Left ventricle myocardium superior (tissue), 1 donor: ENCODE results near the gene AZIN2. TPM values are rescaled to one million over a fixed set of nuclear protein-coding genes. Genes with fewer than 3 reads are reported as not detected.
"Not testable (repeated sequence)": the region's sequence is repeated elsewhere in the genome, so short reads cannot be mapped to it uniquely, and the experiment has no call there.

Source experiments
- ATAC-seq: fragments of 200-7000 bp; cut with Tn5 transposase; one replicate; pipeline ENCODE4 v1.9.1; 2020; ENCODE audit warnings: mild to moderate bottlenecking, moderate library complexity
- DNase-seq: peaks from one replicate; pipeline ENCODE4 v3.0.0-alpha.2; 2020
- intact Hi-C: fragments of 100-400 bp; cut with micrococcal nuclease; formaldehyde crosslinking; loops from one replicate; pipeline ENCODE4 v1.11.0; 2022
- long read RNA-seq: library from polyadenylated mRNA; unstranded; transcript quantifications from one replicate; pipeline ENCODE4 v2.0.0, GENCODE V29; 2021
- total RNA-seq: library from RNA; stranded (reverse); fragmentation: NEBNext Ultra II Directional; extraction: Animal tissue kit (Norgen Biotek cat#: 25700); gene quantifications from one replicate; pipeline ENCODE4 v1.2.1, GENCODE V29; 2021
- donor health status: DM: no; HTN: yes; CAD: no; lungs with severe emphysema.

The AZIN2 gene
- total RNA-seq: 3.3 TPM
- long read RNA-seq, partial matches to known transcripts: 1 of 2 reads
- long read RNA-seq, other reads (novel, unspliced or antisense): 1 of 2 reads

GRCh38 chr1:33080885-33081553, at the start of gene AZIN2:
TSS of gene AZIN2 (plus strand) at chr1:33081153. CDS start at chr1:33082250, 1,097 bp downstream.
- intact Hi-C loops: no loop called here
- peak; percentile 99 for ATAC-seq
- peak; percentile 98 for DNase-seq

GRCh38 chr1:33031506-33031905, 49.4 kb upstream of the AZIN2 start:
- ATAC-seq (no peak), DNase-seq (no peak)
- intact Hi-C loops: no loop called here

GRCh38 chr1:33032126-33032869, 48.7 kb upstream of the AZIN2 start:
- DNase-seq: no peak
- intact Hi-C loops: no loop called here
- ATAC-seq: no peak

DNA sequence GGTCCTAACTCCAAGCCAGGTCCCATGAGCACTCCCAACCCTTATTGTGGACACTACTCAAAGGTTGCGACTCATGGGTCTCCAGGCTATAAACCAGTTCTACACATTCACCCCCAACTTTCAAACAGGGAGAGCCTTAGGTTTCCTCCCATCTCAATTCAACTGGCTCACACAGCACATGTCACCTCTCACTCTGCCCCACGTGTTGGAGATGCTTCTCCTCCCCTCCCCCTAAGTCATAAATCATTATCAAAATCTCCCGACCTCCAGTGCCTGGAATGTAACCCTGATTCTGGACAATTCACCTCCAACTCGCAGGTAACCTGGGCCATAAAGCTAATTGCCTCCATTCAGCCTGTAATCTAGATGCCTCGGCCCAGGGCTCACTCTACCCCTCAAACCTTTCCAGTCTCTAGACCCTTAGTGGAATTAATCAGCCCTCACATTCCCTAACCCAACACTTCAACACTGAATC, 44.9 kb upstream of the AZIN2 start:
- intact Hi-C loops: no loop called here
- DNase-seq (no peak), ATAC-seq (peak; percentile 6)

DNA sequence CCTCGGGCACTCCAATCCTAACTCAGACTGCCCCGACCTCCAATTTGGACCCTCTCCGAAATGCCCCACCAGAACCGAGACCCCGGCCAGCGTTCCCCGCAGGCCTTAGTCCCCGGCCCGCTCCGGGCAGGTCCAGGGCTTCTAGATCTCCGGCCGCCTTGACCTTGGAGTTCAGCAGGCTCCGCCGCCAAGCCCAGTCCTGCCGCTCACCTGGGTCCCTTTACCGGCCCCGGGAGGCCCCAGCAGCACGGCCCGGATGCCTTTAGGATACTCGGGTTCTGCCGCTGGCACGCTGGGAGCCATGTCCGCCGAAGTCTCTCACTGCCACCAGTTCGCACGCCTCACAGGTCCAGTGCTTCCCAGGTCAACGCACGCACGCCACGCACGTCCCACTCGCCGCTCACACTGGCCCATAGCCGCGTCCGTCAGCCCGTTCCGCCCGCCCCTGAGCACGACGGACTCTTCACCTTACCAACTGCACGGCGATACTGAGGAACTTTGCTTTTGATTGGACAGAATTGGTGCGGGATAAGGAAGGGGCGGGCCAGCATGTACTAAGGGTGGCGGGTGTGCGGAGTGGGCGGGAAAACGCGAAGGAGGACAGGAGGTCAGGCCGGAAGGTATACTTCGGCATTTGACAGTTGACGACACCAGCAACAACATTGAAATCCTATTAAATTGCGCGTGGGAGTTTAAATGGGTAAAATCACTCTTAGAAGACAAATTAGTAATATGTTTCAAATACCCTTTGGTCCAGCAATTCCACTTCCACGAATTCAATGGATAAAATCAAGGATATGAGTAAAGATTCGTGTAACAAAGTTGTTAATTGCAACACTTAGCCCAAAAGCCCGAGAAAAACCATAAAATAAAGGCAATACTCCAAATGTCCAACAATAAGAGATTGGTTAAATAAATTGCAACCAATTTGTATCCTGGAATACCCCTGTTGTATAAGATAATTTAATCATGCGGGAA, 44.1 kb upstream of the AZIN2 start, which contains the start of gene AK2:
TSS of gene AK2 (minus strand) at position 358 of the 978 bp plus-strand sequence. CDS start at position 303, 55 bp downstream.
- intact Hi-C loops: no loop called here

DNA sequence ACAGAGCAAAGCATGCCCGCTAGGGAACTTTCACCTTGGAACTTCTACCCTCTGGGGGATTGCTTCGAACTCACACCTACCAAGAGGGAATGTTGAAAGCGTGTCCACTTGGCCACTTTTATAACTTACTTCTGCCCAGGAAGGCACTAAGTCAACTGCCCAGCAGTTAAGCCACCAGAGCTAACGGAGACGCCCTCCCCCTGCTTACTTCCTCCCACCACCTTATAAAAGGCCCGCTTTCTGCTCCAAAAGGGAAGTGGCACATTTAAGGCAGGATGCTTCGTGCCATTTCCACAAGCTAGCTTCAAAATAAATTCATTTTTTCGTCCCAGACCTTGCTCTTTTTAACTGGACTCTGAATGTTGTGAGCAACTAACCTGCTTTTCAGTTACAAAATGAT, 41.1 kb upstream of the AZIN2 start:
- intact Hi-C loops: no loop called here
- ATAC-seq (no peak), DNase-seq (no peak)

More for the DNA sequence above, 44.1 kb upstream of the AZIN2 start, which contains the start of gene AK2:
- DNase-seq (peak; percentile 98), ATAC-seq (peak; percentile 100)

DNA sequence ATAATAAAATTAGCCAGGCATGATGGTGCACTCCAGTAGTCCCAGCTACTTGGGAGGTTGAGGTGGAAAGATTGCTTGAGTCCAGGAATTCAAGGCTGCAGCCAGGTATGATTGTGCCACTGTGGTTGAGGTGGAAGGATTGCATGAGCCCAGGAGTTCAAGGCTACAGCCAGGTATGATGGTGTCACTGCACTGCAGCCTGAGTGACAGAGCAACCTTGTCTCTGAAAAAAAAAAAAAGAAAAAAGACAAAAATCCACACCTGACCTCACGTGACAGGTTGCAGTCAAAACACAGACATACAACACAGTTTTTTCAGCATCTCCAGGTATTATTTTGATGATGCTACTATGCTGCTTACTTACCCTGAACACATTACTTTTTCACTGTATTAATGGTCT, 39.9 kb upstream of the AZIN2 start:
- DNase-seq: no peak
- intact Hi-C loops: no loop called here
- ATAC-seq: no peak

DNA sequence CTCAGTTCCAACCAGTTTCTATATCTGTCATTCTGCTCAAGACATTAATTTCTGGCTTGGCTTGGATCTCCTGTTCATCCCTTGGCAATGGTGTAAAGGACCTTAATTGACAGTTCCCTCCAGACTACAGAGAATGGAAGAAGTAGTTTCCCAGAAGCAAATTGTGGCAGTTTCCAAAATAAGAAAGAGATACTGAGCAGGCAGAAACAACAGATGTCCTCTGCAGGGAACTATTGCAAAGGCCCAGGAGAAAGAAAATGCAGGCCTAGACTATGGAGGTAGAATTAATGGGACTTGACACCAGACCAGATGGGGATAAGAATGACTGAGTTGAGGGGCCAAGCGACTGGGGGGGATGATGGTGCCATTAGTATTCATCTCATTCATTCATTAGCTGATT, 38.1 kb upstream of the AZIN2 start:
- no peak for ATAC-seq

DNA sequence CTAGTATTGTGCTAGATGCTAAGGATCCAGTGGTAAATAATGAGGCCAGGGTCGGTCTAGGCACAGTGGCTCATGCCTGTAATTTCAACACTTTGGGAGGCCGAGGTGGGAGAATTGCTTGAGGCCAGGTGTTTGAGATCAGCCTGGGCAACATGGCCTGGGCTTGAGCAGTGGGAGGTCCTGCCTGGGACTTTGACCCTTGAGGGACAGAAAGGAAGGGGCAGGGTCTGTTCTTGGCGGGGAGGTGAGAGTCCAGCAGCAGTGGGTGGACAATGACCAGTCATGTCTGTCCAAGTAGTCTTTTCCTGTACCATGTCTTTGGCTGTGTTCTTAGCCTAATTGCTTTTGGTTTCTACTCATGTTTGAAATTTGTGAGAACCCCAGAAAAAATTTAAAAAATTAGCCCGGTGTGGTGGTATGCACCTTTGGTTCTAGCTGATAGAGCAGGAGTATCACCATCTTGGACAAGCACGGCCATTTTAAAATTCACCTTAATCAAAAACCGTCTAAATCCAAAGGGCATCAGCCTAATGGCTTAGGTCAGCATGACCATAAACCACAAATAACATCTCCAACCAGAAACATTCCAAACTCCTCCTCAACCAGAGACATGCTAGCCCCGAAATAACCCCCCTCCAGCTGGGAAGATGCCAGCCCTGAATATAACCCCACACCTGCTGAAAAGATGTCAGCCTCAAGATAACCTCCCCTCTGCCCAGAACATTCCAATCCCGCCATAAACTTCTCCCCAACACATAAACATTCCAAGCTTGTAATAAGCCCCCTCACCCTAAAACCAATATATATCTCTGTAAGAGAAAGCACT, 37.5 kb upstream of the AZIN2 start:
- ATAC-seq: no peak
- intact Hi-C loops: no loop called here
- no peak for DNase-seq

More for the DNA sequence above, 38.1 kb upstream of the AZIN2 start:
- intact Hi-C loops: no loop called here
- no peak for DNase-seq

DNA sequence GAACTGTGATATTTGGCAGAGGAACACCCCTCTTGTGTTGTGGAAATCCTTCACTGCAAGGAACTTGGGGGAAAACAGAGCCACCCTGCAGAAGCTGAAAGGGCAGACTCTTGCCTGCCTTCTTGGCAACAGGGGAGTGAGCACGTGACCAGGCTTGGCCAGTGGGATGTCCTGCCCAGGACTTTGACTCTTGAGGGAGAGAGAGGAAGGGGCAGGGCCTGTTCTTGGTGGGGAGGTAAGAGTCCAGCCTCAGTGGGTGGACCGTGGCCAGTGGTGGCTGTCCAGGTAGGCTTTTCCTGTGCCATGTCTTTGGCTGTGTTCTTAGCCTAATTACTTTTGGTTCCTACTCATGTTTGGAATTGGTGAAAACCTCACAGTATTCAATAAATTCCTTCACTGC, 35.7 kb upstream of the AZIN2 start:
- DNase-seq (peak; percentile 36), ATAC-seq (peak; percentile 51)
- intact Hi-C loops: no loop called here

- ATAC-seq: no peak
- intact Hi-C loops: no loop called here
- no peak for DNase-seq
These were observed 35.1 kb upstream of the AZIN2 start for GRCh38 chr1:33045814-33046213.

GRCh38 chr1:33046234-33046633, 34.7 kb upstream of the AZIN2 start:
- intact Hi-C loops, DNase-seq, ATAC-seq: not testable (repeated sequence)

- DNase-seq (no peak), ATAC-seq (no peak)
- intact Hi-C loops: no loop called here
These were observed 33.7 kb upstream of the AZIN2 start for GRCh38 chr1:33047290-33047689.

DNA sequence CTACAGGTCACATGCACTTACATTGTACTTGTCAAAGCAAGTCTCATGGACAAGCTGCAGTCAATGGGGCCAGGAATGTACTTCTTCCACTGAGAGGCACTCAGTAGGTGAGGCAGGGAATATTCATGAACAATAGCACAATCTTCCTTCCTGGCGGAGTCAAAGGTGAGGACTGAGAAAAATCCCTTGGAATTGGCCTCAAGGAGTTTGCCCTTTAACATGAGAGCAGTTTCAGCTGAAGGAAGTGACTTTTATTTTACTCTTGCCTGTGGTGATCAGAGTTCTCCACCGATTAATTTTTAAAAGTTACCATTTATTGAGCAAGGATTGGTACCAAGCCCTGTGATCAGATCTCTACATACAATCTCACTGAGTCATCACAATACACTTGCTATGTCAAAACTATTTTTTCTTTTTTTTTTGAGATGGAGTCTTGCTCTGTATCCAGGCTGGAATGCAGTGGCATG, 33.1 kb upstream of the AZIN2 start:
- no peak for ATAC-seq
- intact Hi-C loops: no loop called here
- DNase-seq: no peak

- intact Hi-C loops: no loop called here
- no peak for ATAC-seq
- DNase-seq: no peak
These were observed 32.5 kb upstream of the AZIN2 start for GRCh38 chr1:33048426-33048825.

DNA sequence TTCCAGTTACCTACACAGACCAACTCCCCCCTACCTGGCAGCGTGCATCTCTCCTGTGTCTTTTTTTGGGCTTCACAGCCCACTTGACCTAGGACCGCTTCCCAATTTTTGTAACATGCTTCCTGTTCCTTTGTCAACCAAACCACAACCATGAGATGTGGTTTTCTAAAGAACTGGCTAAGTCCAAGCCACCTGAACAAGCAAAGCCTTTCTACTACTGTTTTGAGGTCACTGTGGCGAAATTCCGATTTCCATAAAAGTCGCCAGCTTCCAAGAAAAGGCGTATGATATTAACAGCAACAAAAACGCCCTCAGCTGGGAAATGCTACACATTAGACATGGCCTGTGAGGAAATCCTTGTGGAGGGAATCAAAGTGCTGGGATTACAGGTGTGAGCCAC, 31.6 kb upstream of the AZIN2 start:
- DNase-seq: no peak
- ATAC-seq: no peak
- intact Hi-C loops: no loop called here

DNA sequence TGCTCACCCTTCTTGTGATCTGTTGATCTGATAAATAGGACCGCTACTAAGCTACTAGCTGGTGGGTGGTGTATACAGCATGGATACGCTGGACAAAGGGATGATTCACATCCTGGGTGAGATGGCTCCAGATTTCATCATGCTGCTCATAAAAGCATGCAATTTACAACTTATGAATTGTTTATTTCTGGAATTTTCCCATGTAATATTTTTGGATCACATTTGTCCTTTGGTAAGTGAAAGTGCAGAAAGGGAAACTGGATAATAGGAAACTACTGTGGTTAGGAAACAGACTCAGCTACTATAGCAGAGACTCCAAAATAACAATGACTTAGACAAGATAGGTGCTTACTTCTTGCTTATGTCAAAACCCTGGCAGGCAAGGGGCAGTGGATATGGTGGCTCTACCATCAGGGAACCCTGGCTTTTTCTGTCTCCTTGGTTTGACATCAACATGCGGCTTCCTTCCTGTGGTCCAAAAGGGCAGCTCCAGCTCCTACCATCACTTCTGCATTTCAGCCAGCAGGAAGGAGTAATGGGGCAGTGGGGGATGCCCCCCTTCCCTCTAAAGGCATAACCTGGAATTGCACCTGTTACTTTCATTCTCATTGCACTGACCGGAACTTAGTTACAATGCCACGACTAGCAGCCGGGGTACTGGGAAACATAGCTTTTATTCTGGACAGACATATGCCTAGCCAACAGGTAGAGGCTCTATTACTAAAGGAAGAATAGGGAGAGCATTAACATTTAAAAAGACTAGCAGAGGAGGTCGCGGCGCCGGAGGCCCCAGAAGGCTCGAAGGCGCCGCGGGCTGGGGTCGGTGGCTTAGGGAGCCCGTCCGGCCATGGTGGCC, 30.5 kb upstream of the AZIN2 start:
- ATAC-seq: no peak
- no peak for DNase-seq
- intact Hi-C loops: loop anchor here (10.0 kb wide), 1 partner anchor 116 kb away; no protein-coding TSS in a partner anchor
